T-helper 2 cell (primary cell): ENCODE measurements around the gene SPATA24.
"Not testable (repeated sequence)": the region's sequence is repeated elsewhere in the genome, so short reads cannot be mapped to it uniquely, and the experiment has no call there.

Experiments used
- DNase-seq, 5 experiments: peaks; one replicate each; pipeline versions ENCODE4 v3.0.0 to v3.0.0-alpha.2; 2012 to 2022

The SPATA24 gene

DNA sequence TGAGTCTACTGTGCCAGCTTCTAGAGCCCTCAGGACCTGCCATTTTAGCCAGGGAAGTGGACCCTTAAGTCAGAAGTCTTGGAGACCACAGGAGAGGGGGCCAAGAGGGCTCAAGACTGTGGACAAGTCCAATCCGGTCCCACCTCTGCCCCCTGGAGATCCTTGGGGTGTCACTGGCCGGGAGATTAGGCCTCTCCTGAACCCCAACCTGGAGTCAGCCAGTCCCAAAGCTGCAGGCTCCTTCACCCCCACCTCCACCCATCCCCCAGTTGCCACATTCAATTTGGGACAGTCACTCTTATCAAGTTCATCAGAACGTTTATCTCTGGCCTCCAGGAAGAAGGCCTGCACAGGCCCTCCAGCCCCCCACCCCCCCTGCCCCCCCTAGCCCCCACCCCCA lies 21.1 kb downstream of the SPATA24 start:
- no peak for DNase-seq

DNA sequence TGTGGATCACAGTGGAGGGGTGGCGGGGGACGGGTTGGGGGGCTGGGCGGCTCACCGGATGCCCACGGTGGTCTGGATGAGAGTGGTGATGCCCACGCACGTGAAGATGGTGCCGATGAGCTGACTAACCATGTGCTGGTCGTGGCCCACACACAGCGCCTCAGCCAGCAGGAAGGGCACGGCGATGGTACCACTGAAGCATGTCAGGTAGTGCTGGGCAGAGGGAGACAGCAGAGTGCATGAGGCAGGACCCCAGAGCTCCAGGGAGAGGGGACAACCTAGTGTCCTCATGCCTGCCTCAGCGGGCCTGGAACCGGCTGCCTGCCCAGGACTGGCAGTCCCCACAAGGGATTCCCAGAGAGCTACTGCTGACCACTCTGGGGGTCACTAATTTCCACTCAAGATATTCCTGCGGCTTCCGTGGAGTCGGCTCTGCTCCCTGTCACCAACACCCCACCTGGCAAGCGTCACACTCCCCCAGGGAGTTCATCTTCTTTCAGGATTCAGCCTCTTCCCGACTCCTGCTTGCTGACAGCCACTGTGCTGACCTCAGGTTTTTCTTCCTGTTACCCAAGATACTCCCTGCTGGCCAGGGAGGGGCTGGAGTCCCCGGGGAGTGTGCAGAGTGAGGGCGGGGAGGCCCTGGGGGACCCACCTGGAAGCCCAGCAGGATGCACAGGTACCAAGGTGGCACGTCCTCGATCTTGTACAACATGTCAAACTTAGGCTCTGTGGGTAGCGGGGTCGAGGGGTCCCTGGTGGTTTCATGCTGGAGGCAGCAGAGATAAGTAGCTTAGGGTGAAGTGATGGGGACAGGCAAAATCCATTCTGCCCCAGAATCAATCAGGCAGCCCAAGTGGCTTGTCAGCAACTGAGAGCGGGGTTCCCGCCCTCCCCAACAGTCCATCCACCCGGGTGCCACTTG lies 21.8 kb downstream of the SPATA24 start:
- DNase-seq, result no peak

DNA sequence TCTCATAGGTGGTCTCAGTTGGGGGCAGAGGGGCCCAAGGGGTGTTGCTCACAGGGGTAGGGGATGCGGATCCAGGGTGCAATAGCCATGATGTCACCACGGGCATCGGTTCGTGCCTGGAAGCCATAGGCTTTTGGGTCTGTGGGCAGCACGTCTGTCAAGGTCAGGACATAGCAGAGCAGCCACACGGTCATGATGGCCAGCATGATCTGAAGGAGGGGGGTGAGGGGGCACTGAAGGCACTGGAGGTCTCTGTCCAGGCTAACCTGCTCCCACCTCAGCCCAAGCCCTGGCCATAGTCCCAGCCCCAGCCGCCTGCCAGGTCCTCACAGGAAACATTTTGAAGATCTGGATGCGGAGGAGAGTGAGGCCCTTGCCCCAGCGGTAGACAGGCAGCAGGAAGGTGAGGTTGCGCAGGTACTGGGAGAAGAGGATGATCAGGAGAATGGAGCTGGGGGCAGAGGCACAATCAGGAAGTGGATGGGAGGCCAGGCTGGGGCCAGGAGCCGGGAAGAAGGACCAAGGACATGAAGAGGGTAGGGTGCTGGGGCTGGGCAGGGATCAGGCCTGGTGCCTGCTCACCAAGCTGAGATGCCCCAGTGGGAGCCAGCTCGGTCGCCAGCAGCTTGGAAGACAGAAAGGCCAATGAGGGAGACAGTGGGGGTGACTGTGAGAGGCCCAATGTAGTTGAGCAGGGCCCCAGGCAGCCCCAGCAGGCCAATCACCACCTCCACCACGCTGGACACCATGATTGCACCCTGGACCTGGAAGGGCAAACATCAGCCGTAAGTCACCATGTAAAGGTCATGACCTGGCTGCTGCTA lies 24.1 kb downstream of the SPATA24 start:
- DNase-seq, result no peak

GRCh38 chr5:139378941-139379361 lies 24.9 kb downstream of the SPATA24 start:
- no peak for DNase-seq

DNA sequence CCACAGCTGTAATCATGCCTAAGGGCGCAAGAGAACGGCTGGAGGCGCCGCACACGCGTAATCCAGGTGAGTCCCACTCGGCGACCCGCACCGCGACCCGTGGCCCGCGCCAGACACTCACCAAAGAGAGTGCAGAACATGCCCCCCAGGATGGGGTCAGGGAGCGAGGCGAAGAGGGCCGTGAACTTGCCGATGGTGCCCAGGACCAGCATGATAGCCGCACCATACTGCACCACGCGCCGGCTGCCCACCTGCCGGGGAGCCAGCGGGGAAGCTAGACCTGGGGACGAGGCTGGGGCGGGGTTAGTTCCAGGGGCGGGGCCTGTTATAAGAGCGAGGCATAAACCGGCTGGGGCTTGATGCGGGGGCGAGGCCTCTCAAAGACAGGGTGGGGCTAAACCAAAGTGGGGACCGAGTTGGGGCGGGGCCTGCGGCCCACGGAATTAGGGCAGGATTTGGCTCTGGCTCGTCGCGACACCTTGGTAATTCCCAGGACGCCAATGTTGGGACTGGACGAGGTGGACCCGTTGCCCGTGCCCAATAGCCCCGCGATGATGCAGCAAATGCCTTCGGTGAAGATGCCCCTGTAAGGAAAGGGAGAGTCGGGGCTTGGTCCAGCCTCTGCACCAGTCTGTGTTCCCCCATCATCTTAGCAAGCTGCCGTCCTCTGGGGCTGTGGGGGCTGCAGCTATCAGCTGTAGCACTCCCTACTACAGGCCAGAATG lies 25.6 kb downstream of the SPATA24 start:
- DNase-seq, result no peak

DNA sequence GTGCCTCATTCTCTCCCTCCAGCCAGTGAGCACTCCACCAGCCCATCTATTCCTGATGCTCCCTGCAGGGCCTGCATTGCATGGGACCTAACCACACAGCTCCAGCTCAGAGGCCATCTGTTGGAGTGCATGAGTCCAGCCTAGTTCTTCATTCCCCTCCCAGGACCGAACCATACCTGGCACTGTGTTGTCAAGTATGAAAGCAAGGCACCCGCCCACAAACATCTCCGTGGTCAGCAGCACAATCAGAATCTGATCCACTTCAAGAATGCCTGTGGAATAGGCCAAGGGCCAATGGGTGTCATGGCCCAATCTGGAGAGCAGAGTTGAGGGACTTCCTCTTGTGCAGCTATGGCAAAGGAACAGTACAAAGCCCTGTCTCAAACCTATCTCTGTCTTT lies 26.7 kb downstream of the SPATA24 start:
- no peak for DNase-seq

GRCh38 chr5:139376364-139376763 lies 27.5 kb downstream of the SPATA24 start:
- DNase-seq, result no peak

- DNase-seq, result no peak
Measured at GRCh38 chr5:139374909-139375308, 29.0 kb downstream of the SPATA24 start.

- no peak for DNase-seq
Measured at GRCh38 chr5:139371482-139372435, 32.1 kb downstream of the SPATA24 start.

GRCh38 chr5:139369181-139369580 lies 34.7 kb downstream of the SPATA24 start:
- DNase-seq, result no peak

DNA sequence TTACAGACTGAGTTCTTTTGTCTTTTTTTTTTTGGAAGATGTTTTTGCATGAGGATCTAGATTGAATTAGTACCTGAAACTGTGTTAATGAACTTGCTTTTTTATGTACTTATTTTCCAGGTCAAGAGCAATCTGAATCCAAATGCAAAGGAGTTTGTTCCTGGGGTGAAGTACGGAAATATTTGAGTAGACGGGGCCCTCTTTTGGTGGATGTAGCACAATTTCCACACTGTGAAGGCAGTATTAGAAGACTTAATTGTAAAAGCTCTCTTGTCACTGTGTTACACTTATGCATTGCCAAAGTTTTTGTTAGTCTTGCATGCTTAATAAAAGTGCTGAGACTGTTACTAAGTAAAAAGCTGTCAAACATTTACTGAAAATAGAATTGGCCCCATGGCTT lies 35.3 kb downstream of the SPATA24 start:
- no peak for DNase-seq

DNA sequence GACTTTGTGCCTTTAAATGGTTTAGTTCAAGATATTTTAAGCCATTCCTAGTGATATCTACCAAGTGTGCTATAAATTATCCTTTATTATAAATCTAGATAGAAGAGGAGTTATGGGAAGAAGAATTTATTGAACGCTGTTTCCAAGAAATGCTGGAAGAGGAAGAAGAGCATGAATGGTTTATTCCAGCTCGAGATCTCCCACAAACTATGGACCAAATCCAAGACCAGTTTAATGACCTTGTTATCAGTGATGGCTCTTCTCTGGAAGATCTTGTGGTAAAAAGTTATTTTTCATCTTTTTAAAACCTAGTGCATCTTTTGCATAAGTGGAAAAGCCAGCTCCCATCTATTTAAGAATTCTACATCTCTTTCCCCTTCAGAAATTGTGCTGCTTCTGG lies 39.4 kb downstream of the SPATA24 start:
- DNase-seq, result no peak

DNA sequence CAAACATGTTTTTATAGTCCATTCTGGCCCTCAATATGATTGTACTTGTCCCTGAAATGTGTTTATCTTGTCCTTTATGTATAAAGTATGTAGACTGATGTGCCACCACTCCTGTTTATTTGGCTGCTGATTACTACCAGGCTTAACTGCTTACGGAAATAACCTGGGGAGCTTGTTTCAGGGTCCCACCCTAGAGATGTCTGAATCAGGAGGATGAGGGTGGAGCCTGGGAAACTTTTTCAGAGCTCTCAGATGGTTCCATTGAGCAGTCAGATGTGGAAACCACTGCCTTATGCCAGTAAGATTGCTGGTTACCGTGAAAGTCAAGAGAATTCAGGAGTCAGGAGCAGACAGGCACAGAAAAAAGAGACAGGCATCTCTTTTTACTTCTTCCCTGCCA lies 40.0 kb downstream of the SPATA24 start:
- DNase-seq, result no peak

DNA sequence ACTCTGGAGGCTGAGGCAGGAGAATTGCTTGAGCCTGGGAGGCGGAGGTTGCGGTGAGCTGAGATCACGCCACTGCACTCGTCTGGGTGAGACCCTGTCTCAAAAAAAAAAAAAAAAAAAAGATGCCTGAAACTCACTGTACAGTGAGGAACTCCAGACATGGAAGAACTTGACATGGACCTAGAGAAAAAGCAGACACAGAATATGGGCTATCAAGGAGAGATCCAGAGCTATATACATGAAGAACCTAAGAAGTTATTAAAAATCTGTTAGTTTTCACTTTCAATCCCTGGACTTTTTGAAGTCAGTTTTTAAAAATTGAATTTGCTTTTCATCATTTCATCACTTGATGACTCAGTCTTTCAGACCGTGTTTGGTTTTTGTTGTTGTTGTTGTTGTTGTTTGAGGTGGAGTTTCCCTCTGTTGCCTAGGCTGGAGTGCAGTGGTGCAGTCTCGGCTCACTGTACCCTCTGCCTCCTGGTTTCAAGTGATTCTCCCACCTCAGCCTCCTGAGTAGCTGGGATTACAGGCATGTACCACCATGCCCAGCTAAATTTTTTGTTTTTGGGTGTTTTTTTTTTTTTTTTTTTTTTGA lies 42.0 kb downstream of the SPATA24 start:
- DNase-seq, result no peak

DNA sequence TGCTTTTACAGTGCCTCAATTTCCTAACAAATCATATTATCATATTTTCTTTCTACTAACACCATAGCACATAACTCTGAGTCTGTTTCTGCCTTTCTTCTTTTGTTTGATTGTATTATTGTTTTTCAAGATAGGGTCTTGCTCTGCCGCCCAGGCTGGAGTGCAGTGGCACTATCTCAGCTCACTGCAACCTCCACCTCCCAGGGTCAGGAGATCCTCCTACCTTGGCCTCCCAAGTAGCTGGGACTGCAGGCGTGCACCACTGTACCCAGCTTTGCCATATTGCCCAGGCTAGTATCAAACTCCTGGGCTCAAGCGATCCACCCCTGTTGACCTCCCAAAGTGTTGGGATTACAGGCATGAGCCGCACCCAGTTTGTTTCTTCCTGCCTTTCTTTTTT lies 43.5 kb downstream of the SPATA24 start:
- DNase-seq, result no peak

DNA sequence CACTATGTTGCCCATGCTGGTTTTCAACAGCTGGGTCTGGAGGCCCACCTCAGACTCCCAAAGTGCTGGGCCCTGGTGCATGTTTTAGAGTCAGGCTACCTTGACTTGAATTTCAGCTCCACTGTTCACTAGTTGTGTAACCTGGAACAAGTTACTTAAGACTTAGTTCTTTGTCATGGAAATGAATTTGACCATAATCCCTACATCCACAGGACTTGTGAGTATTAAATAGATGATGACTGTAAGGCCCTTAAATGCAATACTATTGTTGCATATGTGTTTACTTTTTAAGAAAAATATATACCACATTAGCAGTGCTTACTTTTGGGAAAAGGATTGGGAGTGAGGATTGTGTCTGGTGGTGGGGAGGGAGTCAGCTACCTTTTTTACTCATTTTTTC lies 45.8 kb downstream of the SPATA24 start:
- no peak for DNase-seq

- not testable (repeated sequence) for DNase-seq
Measured at GRCh38 chr5:139355900-139356299, 48.0 kb downstream of the SPATA24 start.

- no peak for DNase-seq
Measured at GRCh38 chr5:139354186-139354585, 49.7 kb downstream of the SPATA24 start.

- not testable (repeated sequence) for DNase-seq
Measured at GRCh38 chr5:139347863-139348262, 56.0 kb downstream of the SPATA24 start.
